Esophagus squamous epithelium (tissue), 5 donors: Measurements from ENCODE around the gene NKX2-2. TPM values are rescaled to one million over a fixed set of nuclear protein-coding genes. Genes with fewer than 3 reads are reported as not detected.

Experiments
- DNase-seq: peaks from one replicate; lab custom pipeline; 2025; lab: John Stamatoyannopoulos, UW
- H3K27ac ChIP-seq, 4 donors: fragments of 200-600 bp; sonication (generic); one replicate each; pipeline ENCODE4 v1.5.1; 2016 to 2019; ENCODE audit warnings: mild to moderate bottlenecking in 1 of 4
- H3K27me3 ChIP-seq, 4 donors: fragments of 200-600 bp; sonication (generic); 1 replicate in 3 of 4; 2 replicates in 1 of 4; pipeline versions ENCODE4 v1.5.1 to v1.6.0; 2017 to 2021; ENCODE audit warnings: antibody characterized with exemption in 1 of 4
- H3K36me3 ChIP-seq, 3 donors: fragments of 200-600 bp; sonication (generic); one replicate each; pipeline ENCODE4 v1.5.1; 2016 to 2019
- H3K4me1 ChIP-seq, 3 donors: fragments of 200-600 bp; sonication (generic); one replicate each; pipeline ENCODE4 v1.5.1; 2017 to 2019
- H3K4me3 ChIP-seq, 4 donors: fragments of 200-600 bp; sonication (generic); 1 replicate in 3 of 4; 2 replicates in 1 of 4; pipeline ENCODE4 v1.5.1; 2016 to 2019; ENCODE audit warnings: mild to moderate bottlenecking in 2 of 4, moderate library complexity in 1 of 4
- H3K9me3 ChIP-seq, 3 donors: fragments of 200-600 bp; sonication (generic); one replicate each; pipeline ENCODE4 v1.5.1; 2016 to 2019
- POLR2A ChIP-seq, 4 donors: fragments of 450-650 bp; IDR thresholded peaks; one replicate each; pipeline ENCODE4 v1.6.1; 2017; ENCODE audit warnings: antibody characterized with exemption in 4 of 4, mild to moderate bottlenecking in 4 of 4, moderate library complexity in 3 of 4
- WGBS, 2 donors: methylation state at CpG; one replicate each; pipeline ENCODE4 v1.1.5; 2018; 5-methylcytosine and 5-hydroxymethylcytosine counted together
- intact Hi-C: fragments of 100-400 bp; cut with DNase I; formaldehyde crosslinking; loops from one replicate; pipeline ENCODE4 v1.15.0; 2022
- total RNA-seq, 4 donors: library from RNA; depleted of rRNA; stranded (reverse); fragments of >200 nt; gene quantifications; one replicate each; pipeline ENCODE4 v1.1.0, GENCODE V29; 2016
- TF ChIP-seq, protein P1 (sequence below), 6 experiments: fragments of 450-650 bp in 4 of 6; fragments of 200-600 bp in 2 of 6; sonication (generic) in 2 of 6; IDR thresholded peaks; one replicate each; pipeline ENCODE4 v1.5.1; 2016 to 2019; ENCODE audit warnings: antibody characterized with exemption in 6 of 6, mild to moderate bottlenecking in 4 of 6, moderate library complexity in 4 of 6
- donor health status: DM: yes; HTN: yes; CAD: no.

NKX2-2 gene
- total RNA-seq, 4 donors from 2014 or later, result not detected

DNA sequence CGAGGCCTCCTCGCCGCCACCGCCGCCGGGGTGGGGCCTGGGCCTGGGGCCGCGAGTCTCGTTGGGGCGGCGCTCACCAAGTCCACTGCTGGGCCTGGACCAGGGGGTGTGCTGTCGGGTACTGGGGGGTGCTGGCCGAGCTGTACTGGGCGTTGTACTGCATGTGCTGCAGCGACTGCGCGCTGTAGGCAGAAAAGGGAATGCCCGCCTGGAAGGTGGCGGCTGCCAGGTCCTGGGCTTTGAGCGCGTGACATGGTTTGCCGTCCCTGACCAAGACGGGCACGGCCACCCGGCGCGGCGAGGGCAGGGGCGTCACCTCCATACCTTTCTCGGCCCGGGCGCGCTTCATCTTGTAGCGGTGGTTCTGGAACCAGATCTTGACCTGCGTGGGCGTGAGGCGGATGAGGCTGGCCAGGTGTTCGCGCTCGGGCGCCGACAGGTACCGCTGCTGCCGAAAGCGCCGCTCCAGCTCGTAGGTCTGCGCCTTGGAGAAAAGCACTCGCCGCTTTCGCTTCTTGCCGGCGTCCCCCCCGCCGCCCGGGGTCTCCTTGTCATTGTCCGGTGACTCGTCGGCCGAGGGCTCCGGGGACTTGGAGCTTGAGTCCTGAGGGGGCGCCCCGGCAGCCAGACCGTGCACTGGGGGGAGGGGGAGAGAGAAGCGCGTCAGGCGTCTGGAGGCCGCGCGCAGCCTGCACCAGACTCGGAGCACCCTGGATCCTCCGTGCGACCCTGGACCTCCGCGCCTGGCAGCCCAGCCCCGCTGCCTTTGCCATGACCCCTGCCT is 1.8 kb downstream of the NKX2-2 start:
- 0 to 8% methylated on average over 7 to 8 of the region's 76 CpGs for WGBS, 2 donors
- intact Hi-C loops, result no loop called here
- Histone ChIP-seq H3K4me1 (peaks cover 45 to 78% (median 57%) of the 10 kb centered on the region in 3 donors), H3K36me3 (no peaks in the 10 kb centered on the region), H3K27ac (no peak overlapping the region), H3K9me3 (no peaks in the 10 kb centered on the region), H3K27me3 (peaks cover 54 to 100% (median 72%) of the 10 kb centered on the region in 4 donors), H3K4me3 (peak overlapping the region in 3 of 4 donors; percentile 21 to 58 (median 35))
- DNase-seq, result no peak
- TF ChIP-seq, protein P1, sequence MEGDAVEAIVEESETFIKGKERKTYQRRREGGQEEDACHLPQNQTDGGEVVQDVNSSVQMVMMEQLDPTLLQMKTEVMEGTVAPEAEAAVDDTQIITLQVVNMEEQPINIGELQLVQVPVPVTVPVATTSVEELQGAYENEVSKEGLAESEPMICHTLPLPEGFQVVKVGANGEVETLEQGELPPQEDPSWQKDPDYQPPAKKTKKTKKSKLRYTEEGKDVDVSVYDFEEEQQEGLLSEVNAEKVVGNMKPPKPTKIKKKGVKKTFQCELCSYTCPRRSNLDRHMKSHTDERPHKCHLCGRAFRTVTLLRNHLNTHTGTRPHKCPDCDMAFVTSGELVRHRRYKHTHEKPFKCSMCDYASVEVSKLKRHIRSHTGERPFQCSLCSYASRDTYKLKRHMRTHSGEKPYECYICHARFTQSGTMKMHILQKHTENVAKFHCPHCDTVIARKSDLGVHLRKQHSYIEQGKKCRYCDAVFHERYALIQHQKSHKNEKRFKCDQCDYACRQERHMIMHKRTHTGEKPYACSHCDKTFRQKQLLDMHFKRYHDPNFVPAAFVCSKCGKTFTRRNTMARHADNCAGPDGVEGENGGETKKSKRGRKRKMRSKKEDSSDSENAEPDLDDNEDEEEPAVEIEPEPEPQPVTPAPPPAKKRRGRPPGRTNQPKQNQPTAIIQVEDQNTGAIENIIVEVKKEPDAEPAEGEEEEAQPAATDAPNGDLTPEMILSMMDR (IDR thresholded peaks at IDR 0.05), result no peak
- TF ChIP-seq POLR2A (IDR thresholded peaks at IDR 0.05), result no peak

DNA sequence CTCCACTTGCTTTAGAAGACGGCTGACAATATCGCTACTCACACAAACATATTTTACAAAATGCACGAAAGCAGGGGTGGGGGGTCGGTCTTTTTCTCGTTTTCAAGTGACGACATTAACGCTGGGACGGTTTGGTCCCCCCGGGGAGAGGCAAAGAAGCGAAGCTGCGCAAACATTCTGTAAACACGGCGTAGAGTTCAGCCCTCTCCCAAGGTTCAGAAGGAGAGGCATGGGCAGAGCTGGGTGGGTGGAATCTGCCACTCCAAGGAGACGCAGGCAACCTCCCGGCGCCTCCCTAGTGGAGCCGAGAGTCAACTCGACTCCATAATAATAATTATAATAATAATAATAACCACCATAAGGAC is 2.4 kb downstream of the NKX2-2 start:
- no peak for TF ChIP-seq POLR2A (IDR thresholded peaks at IDR 0.05)
- TF ChIP-seq, protein P1 (IDR thresholded peaks at IDR 0.05), result no peak
- Histone ChIP-seq H3K4me1 (peaks cover 45 to 78% (median 61%) of the 10 kb centered on the region in 3 donors), H3K27ac (no peak overlapping the region), H3K9me3 (no peaks in the 10 kb centered on the region), H3K27me3 (peaks cover 51 to 100% (median 70%) of the 10 kb centered on the region in 4 donors), H3K36me3 (no peaks in the 10 kb centered on the region), H3K4me3 (peak overlapping the region in 1 of 4 donors; percentile 35)
- DNase-seq, result no peak
- WGBS, 2 donors, result 38 to 60% methylated on average over 13 to 18 of the region's 18 CpGs
- intact Hi-C loops, result no loop called here

DNA sequence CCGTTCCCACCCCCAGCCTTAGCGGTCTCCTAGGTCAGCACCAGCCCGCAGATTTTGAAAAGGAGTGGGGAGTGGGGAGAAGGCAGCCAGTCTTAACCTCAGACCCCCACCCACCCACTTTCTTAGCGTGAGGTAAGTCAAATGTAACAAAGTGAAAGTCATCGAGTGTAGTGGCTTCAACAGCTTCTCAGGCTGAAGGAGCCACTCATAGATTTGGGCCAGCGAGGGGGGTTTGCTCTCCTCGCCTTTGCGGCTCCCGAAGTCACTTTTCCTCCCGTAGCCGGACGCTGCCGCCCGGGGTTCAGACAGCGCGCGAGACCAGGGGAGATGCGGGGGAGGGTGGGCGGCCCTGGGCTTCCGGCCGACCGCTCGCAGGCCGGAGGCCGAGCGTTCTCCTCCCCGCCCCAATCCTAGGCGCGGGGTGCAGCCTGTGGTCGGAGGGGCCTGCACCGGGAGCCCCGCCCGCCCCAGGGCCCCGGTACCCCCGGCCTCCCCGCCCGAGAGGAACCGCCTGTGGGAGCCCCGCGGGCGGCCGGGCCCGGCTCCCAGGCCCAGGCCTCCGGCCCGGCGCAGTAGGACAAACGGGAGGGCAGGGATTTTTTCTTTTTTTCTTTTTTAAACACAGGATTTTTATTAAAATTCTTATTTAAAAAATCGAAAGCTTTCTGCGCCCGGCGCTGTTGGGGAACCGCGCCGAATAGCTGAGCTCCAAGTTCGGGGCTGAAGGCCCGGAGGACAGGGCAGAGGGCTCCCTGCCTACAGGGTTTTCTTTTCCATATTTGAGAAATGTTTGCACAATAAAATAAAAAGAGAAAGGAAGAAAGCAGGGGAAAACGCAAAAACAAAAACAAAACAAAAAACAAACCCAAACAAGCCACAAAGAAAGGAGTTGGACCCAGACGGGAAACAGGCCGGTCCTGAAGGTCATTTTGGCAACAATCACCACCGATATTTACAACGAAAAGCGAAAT is 3.2 kb downstream of the NKX2-2 start:
- 34 to 56% methylated on average over 17 to 27 of the region's 62 CpGs for WGBS, 2 donors
- DNase-seq, result no peak
- Histone ChIP-seq H3K36me3 (no peaks in the 10 kb centered on the region), H3K4me3 (peak overlapping the region; percentile 5 to 61 (median 30)), H3K27me3 (peaks cover 55 to 100% (median 69%) of the 10 kb centered on the region in 4 donors), H3K4me1 (peaks cover 50 to 78% (median 68%) of the 10 kb centered on the region in 3 donors), H3K27ac (no peak overlapping the region), H3K9me3 (no peaks in the 10 kb centered on the region)
- intact Hi-C loops, result no loop called here
- TF ChIP-seq POLR2A (IDR thresholded peaks at IDR 0.05), result no peak
- TF ChIP-seq, protein P1 (IDR thresholded peaks at IDR 0.05), result no peak

DNA sequence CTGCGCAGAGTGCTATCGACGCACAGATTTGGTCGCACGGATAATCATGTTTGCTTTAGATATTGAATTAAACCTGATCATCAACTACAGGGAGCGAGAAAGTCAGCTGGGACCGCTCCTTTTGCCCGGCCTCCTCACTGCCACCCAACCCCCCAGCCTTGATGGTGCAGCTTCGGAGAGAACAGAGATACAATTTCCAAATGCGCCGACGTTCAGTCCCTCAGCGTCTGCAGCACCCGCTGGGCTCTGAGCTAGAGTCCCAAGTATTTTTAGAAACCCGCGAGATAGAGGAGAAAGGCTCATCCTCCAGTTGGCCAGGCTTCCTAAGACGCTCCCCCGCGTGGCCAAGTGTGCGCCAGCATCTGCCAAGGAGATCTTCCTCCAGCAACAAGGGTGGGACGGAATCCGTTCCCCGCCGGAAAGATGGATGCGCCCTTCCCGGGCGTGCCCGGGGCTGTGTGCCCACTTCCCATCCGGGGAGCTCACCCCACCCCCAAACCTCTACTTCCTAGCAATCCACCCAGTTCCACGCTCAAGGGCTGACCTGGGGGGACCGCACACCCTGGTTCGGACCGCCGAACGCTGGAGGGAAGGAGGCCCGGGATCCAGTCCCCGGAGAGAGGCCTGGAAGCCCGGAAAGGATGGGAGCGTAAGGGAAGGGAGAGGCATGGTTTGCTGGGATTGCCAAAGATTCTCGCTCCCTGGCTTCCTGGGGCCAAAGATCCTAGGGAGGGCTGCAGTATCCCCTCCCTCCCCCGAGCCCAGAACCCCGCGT is 4.1 kb downstream of the NKX2-2 start:
- Histone ChIP-seq H3K4me3 (peak overlapping the region; percentile 5 to 61 (median 30)), H3K36me3 (no peaks in the 10 kb centered on the region), H3K27ac (no peak overlapping the region), H3K4me1 (peaks cover 49 to 77% (median 66%) of the 10 kb centered on the region in 3 donors), H3K9me3 (no peaks in the 10 kb centered on the region), H3K27me3 (peaks cover 46 to 100% (median 67%) of the 10 kb centered on the region in 4 donors)
- intact Hi-C loops, result no loop called here
- no peak for DNase-seq
- TF ChIP-seq, protein P1 (IDR thresholded peaks at IDR 0.05), result no peak
- TF ChIP-seq POLR2A (IDR thresholded peaks at IDR 0.05), result no peak
- 0 to 5% methylated on average over 2 to 23 of the region's 43 CpGs for WGBS, 2 donors
